Tibial nerve (tissue), 4 donors: ENCODE data around the gene TPPP2. TPM values are rescaled to one million over a fixed set of nuclear protein-coding genes. Genes with fewer than 3 reads are reported as not detected.

Source experiments
- DNase-seq, 2 donors: peaks; one replicate each; pipeline ENCODE4 v3.0.0-alpha.2; 2019; ENCODE audit warnings: low spot score in 2 of 2
- H3K27ac ChIP-seq, 4 donors: fragments of 200-600 bp; sonication (generic) in 3 of 4; one replicate each; pipeline ENCODE4 v1.5.1; 2017 to 2019; ENCODE audit warnings: mild to moderate bottlenecking in 1 of 4
- H3K27me3 ChIP-seq, 2 donors: fragments of 200-600 bp; sonication (generic) in 1 of 2; one replicate each; pipeline versions ENCODE4 v1.5.1 to v1.6.0; 2017 to 2019
- H3K36me3 ChIP-seq, 3 donors: fragments of 200-600 bp; sonication (generic); one replicate each; pipeline ENCODE4 v1.5.1; 2018 to 2019
- H3K4me1 ChIP-seq, 4 donors: fragments of 200-600 bp; sonication (generic) in 3 of 4; one replicate each; pipeline ENCODE4 v1.5.1; 2017 to 2019
- H3K4me3 ChIP-seq, 4 donors: fragments of 200-600 bp; sonication (generic) in 3 of 4; one replicate each; pipeline ENCODE4 v1.5.1; 2017 to 2019; ENCODE audit warnings: mild to moderate bottlenecking in 1 of 4, moderate library complexity in 1 of 4
- H3K9me3 ChIP-seq, 4 donors: fragments of 200-600 bp; sonication (generic) in 3 of 4; one replicate each; pipeline ENCODE4 v1.5.1; 2017 to 2019
- CTCF ChIP-seq, 5 experiments: fragments of 200-600 bp in 3 of 5; fragments of 450-650 bp in 2 of 5; sonication (generic) in 3 of 5; IDR thresholded peaks; one replicate each; pipeline ENCODE4 v1.5.1; 2016 to 2019; ENCODE audit warnings: antibody characterized with exemption in 5 of 5, mild to moderate bottlenecking in 3 of 5, moderate library complexity in 2 of 5
- EP300 ChIP-seq, 2 donors: sonication (generic); formaldehyde crosslinking; IDR thresholded peaks; one replicate each; pipeline ENCODE4 v1.6.1; 2017; ENCODE audit warnings: antibody characterized with exemption in 2 of 2, mild to moderate bottlenecking in 1 of 2
- POLR2A ChIP-seq, 2 donors: fragments of 450-650 bp; IDR thresholded peaks; one replicate each; pipeline ENCODE4 v1.6.1; 2017; ENCODE audit warnings: antibody characterized with exemption in 2 of 2, mild to moderate bottlenecking in 2 of 2, moderate library complexity in 2 of 2
- WGBS, 2 donors: methylation state at CpG; one replicate each; pipeline ENCODE4 v1.1.5; 2018; 5-methylcytosine and 5-hydroxymethylcytosine counted together
- total RNA-seq, 4 donors: library from RNA; depleted of rRNA; stranded (reverse); fragments of >200 nt; gene quantifications; one replicate each; pipeline ENCODE4 v1.1.0, GENCODE V29; 2016

The TPPP2 gene
- total RNA-seq, 4 donors from 2014 or later, result not detected

GRCh38 chr14:21022686-21023085, 7.3 kb upstream of the TPPP2 start:
- peaks cover 0 to 83% (median 15%) of the 10 kb centered on the region in 4 donors for H3K4me1 ChIP-seq
- peak overlapping the region; percentile 65 to 76 (median 75) for H3K4me3 ChIP-seq
- no peak for TF ChIP-seq CTCF (IDR thresholded peaks at IDR 0.05)
- TF ChIP-seq EP300 (IDR thresholded peaks at IDR 0.05), result no peak
- TF ChIP-seq POLR2A (IDR thresholded peaks at IDR 0.05), result no peak
- H3K27me3 ChIP-seq, result no peaks in the 10 kb centered on the region
- H3K27ac ChIP-seq, result peak overlapping the region; percentile 92 to 99 (median 96)
- no peaks in the 10 kb centered on the region for H3K9me3 ChIP-seq
- WGBS, 2 donors, result 33 to 55% methylated on average over 5 of the region's 5 CpGs
- no peak for DNase-seq
- H3K36me3 ChIP-seq, result peaks cover 0 to 47% (median 2%) of the 10 kb centered on the region in 3 donors

- 13 to 29% methylated on average over 5 to 7 of the region's 7 CpGs for WGBS, 2 donors
- Histone ChIP-seq H3K27ac (peak overlapping the region; percentile 92 to 99 (median 96)), H3K36me3 (peaks cover 0 to 42% (median 2%) of the 10 kb centered on the region in 3 donors), H3K9me3 (no peaks in the 10 kb centered on the region), H3K27me3 (no peaks in the 10 kb centered on the region), H3K4me1 (peaks cover 0 to 82% (median 15%) of the 10 kb centered on the region in 4 donors), H3K4me3 (peak overlapping the region; percentile 65 to 76 (median 75))
- no peak for DNase-seq
- no peak for TF ChIP-seq POLR2A (IDR thresholded peaks at IDR 0.05)
- TF ChIP-seq CTCF (IDR thresholded peaks at IDR 0.05), result no peak
- TF ChIP-seq EP300 (IDR thresholded peaks at IDR 0.05), result no peak
These were observed 6.8 kb upstream of the TPPP2 start for GRCh38 chr14:21023174-21023573.

- H3K36me3 ChIP-seq, result peaks cover 0 to 34% (median 2%) of the 10 kb centered on the region in 3 donors
- DNase-seq, result no peak
- peak overlapping the region; percentile 92 to 99 (median 96) for H3K27ac ChIP-seq
- H3K4me1 ChIP-seq, result peaks cover 0 to 74% (median 15%) of the 10 kb centered on the region in 4 donors
- no peaks in the 10 kb centered on the region for H3K9me3 ChIP-seq
- peak overlapping the region; percentile 65 to 76 (median 75) for H3K4me3 ChIP-seq
- WGBS, 2 donors, result 11 to 18% methylated on average over 17 of the region's 17 CpGs
- H3K27me3 ChIP-seq, result no peaks in the 10 kb centered on the region
- no peak for TF ChIP-seq CTCF (IDR thresholded peaks at IDR 0.05)
- TF ChIP-seq EP300 (IDR thresholded peaks at IDR 0.05), result no peak
- TF ChIP-seq POLR2A (IDR thresholded peaks at IDR 0.05), result no peak
These were observed 6.0 kb upstream of the TPPP2 start for GRCh38 chr14:21023817-21024584.

GRCh38 chr14:21024585-21025370, 5.2 kb upstream of the TPPP2 start, which contains the start of gene NDRG2:
TSS of gene NDRG2 (minus strand) at chr14:21025061. CDS start at chr14:21023315, 1,746 bp downstream.
- Histone ChIP-seq H3K27me3 (no peaks in the 10 kb centered on the region), H3K27ac (peak within 1 kb of the TSS; percentile 92 to 99 (median 96)), H3K4me1 (peaks cover 0 to 67% (median 15%) of the 10 kb centered on the region in 4 donors), H3K9me3 (no peaks in the 10 kb centered on the region), H3K4me3 (peak within 1 kb of the TSS; percentile 65 to 76 (median 75)), H3K36me3 (peaks cover 0 to 26% (median 2%) of the 10 kb centered on the region in 3 donors)
- DNase-seq, result peak; percentile 71 to 72
- 1% methylated on average over 33 to 43 of the region's 72 CpGs for WGBS, 2 donors
- TF ChIP-seq CTCF (IDR thresholded peaks at IDR 0.05) (no peak), POLR2A (IDR thresholded peaks at IDR 0.05) (peak in 1 of 2 donors; percentile 49), EP300 (IDR thresholded peaks at IDR 0.05) (peak in 1 of 2 donors; percentile 59)
